Measurements from ENCODE around the gene TGFB2. TPM values are rescaled to one million over a fixed set of nuclear protein-coding genes. Genes with fewer than 3 reads are reported as not detected.

TGFB2 gene
- total RNA-seq, 3 donors from 2014 or later (not counting 1 experiment from before 2014, with no cell fraction given): 0.07 TPM; not detected in 2

DNA sequence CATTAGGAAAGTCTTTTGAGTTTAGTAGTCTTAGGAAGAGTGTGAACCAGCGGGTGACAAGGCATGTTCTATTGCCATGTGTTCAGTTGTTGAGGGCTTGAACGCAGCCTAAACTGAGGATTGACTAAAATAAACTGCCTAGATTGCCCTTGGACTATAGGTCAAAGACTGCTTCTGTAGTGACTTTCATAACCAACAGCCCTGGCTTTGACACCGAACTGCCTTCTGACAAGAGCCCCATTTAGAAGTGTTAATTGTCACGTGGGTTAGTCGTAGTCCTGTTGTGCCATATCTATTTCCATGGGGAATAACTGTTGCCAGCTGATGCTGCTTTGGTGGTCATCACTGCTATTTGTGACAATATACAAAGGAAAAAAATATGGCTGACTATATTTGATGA lies 90.4 kb downstream of the TGFB2 start:
- Histone ChIP-seq H3K4me3 (ENCODE audit: low read length) (no peak overlapping the region), H3K27me3 (ENCODE audit: control insufficient read depth, insufficient read depth, low read length) (no peaks in the 10 kb centered on the region), H3K36me3 (ENCODE audit: control insufficient read depth, insufficient read depth, low read length) (no peaks in the 10 kb centered on the region), H3K27ac (ENCODE audit: low read length) (no peak overlapping the region), H3K9me3 (ENCODE audit: control insufficient read depth, insufficient read depth, low read length) (no peaks in the 10 kb centered on the region), H3K4me1 (ENCODE audit: control insufficient read depth, insufficient read depth, low read length) (no peaks in the 10 kb centered on the region)
- Mint-ChIP-seq H3K27me3 (ENCODE audit: low read depth in 2 of 2) (no peaks in the 10 kb centered on the region), H3K36me3 (no peaks in the 10 kb centered on the region), H3K27ac (no peak overlapping the region), H3K4me1 (no peaks in the 10 kb centered on the region), H3K9me3 (peaks cover 3 to 5% of the 10 kb centered on the region in 2 donors), H3K4me3 (no peak overlapping the region)
- TF ChIP-seq, protein P1, sequence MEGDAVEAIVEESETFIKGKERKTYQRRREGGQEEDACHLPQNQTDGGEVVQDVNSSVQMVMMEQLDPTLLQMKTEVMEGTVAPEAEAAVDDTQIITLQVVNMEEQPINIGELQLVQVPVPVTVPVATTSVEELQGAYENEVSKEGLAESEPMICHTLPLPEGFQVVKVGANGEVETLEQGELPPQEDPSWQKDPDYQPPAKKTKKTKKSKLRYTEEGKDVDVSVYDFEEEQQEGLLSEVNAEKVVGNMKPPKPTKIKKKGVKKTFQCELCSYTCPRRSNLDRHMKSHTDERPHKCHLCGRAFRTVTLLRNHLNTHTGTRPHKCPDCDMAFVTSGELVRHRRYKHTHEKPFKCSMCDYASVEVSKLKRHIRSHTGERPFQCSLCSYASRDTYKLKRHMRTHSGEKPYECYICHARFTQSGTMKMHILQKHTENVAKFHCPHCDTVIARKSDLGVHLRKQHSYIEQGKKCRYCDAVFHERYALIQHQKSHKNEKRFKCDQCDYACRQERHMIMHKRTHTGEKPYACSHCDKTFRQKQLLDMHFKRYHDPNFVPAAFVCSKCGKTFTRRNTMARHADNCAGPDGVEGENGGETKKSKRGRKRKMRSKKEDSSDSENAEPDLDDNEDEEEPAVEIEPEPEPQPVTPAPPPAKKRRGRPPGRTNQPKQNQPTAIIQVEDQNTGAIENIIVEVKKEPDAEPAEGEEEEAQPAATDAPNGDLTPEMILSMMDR (IDR thresholded peaks at IDR 0.05): no peak
- intact Hi-C loops (cut with micrococcal nuclease): no loop called here
- ATAC-seq: no peak
- WGBS (ENCODE audit: insufficient coverage): 91% methylated on average over 5 of the region's 5 CpGs
- no peak for DNase-seq

DNA sequence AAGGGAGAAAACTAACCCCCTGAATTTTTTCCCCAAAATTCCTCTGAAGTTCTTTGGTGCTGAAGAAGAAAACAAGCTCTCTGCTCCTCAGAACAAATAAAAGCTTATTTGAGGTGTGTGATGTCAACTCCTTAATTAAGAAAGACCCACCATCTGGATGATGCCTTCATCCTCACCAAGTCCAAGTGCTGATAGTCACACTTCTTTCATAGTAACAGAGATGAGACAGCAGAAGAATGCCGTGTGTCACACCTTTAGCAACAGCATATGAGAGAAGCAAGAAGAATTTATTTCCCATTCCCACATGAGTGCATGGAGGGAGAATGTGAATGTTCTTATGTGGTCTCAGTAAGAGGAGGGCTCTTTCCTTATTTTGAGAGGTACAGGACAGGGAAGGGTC lies 91.2 kb downstream of the TGFB2 start:
- no CpG with 5 or more reads among the region's 1 CpG for WGBS (ENCODE audit: insufficient coverage)
- no peaks in the 10 kb centered on the region for H3K36me3 Mint-ChIP-seq
- ATAC-seq: no peak

DNA sequence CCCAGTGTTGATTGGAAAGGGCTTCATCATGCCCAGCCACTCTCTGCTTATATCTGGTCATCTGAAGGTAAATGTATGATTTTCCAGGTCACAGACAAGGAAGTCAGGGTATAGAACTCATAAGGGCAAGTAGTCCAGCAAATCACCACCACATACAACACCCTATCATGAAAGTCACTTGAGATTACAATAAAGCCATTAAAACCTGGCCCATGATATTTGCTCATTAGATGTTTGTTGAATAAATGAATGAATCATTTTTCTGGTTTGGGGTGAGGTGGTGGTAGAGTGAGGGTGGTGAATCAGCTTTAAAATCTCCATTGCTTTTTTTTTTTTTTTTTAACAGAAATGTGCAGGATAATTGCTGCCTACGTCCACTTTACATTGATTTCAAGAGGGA lies 91.9 kb downstream of the TGFB2 start:
- H3K36me3 ChIP-seq (ENCODE audit: control insufficient read depth, insufficient read depth, low read length): no peaks in the 10 kb centered on the region
- Mint-ChIP-seq H3K4me1 (no peaks in the 10 kb centered on the region), H3K4me3 (no peak overlapping the region), H3K27me3 (ENCODE audit: low read depth in 2 of 2) (no peaks in the 10 kb centered on the region), H3K9me3 (peaks cover 2 to 3% of the 10 kb centered on the region in 2 donors), H3K36me3 (no peaks in the 10 kb centered on the region), H3K27ac (no peak overlapping the region)
- intact Hi-C loops (cut with micrococcal nuclease): no loop called here
- H3K4me3 ChIP-seq (ENCODE audit: low read length): no peak overlapping the region
- H3K27me3 ChIP-seq (ENCODE audit: control insufficient read depth, insufficient read depth, low read length): no peaks in the 10 kb centered on the region
- WGBS (ENCODE audit: insufficient coverage): 100% methylated on average over 1 of the region's 1 CpG
- H3K27ac ChIP-seq (ENCODE audit: low read length): no peak overlapping the region
- TF ChIP-seq, protein P1 (IDR thresholded peaks at IDR 0.05): no peak
- ATAC-seq: no peak
- no peaks in the 10 kb centered on the region for H3K4me1 ChIP-seq (ENCODE audit: control insufficient read depth, insufficient read depth, low read length)
- no peak for DNase-seq
- H3K9me3 ChIP-seq (ENCODE audit: control insufficient read depth, insufficient read depth, low read length): no peaks in the 10 kb centered on the region

More for the DNA sequence above, 91.2 kb downstream of the TGFB2 start:
- Histone ChIP-seq H3K4me1 (ENCODE audit: control insufficient read depth, insufficient read depth, low read length) (no peaks in the 10 kb centered on the region), H3K4me3 (ENCODE audit: low read length) (no peak overlapping the region), H3K36me3 (ENCODE audit: control insufficient read depth, insufficient read depth, low read length) (no peaks in the 10 kb centered on the region), H3K27me3 (ENCODE audit: control insufficient read depth, insufficient read depth, low read length) (no peaks in the 10 kb centered on the region), H3K9me3 (ENCODE audit: control insufficient read depth, insufficient read depth, low read length) (no peaks in the 10 kb centered on the region), H3K27ac (ENCODE audit: low read length) (no peak overlapping the region)
- Mint-ChIP-seq H3K27ac (no peak overlapping the region), H3K4me3 (no peak overlapping the region), H3K9me3 (peaks cover 3 to 4% of the 10 kb centered on the region in 2 donors), H3K4me1 (no peaks in the 10 kb centered on the region), H3K27me3 (ENCODE audit: low read depth in 2 of 2) (no peaks in the 10 kb centered on the region)
- intact Hi-C loops (cut with micrococcal nuclease): no loop called here
- DNase-seq: no peak
- TF ChIP-seq, protein P1 (IDR thresholded peaks at IDR 0.05): no peak

DNA sequence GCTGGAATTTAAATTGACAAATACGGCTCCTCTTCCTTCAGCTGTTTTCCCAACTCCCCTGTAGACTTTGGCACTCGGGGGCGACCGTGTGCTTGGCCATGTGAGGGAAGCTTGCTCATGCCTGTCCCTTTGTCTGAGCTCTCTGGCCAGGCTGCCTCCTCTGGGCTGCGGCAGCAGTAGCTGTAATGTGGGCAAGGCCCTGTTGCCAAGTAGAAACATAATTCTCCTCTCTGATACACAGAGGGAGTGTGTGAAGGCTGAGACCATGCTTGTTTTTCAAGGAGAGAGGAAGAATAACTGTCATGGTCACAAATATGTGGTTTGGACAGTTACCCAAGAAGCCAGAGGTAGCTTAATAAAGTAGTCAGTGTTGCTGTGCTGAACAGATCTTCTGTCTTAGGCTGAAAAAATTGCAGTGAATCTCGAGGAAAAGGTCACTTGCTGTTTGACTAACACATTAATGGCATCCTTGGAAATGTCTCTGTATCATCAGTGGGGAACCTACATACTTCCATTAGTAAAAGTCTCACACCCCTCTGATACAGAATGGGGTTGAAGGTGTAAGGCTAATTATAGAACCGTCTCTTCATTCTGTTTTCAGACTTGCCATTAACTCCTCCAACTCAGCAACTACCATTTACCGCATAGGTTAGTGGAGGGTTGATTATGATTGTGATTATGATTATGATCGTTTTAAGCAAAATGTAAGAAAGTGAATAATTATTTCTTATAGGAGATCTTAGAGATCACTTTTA lies 94.6 kb downstream of the TGFB2 start:
- WGBS (ENCODE audit: insufficient coverage): 91% methylated on average over 6 of the region's 9 CpGs

More for the DNA sequence above, 94.6 kb downstream of the TGFB2 start:
- Mint-ChIP-seq H3K27me3 (ENCODE audit: low read depth in 2 of 2) (no peaks in the 10 kb centered on the region), H3K9me3 (no peaks in the 10 kb centered on the region), H3K4me3 (no peak overlapping the region), H3K4me1 (no peaks in the 10 kb centered on the region), H3K36me3 (no peaks in the 10 kb centered on the region), H3K27ac (no peak overlapping the region)
- intact Hi-C loops (cut with micrococcal nuclease): no loop called here
- H3K27ac ChIP-seq (ENCODE audit: low read length): no peak overlapping the region
- TF ChIP-seq, protein P1 (IDR thresholded peaks at IDR 0.05): no peak
- H3K4me1 ChIP-seq (ENCODE audit: control insufficient read depth, insufficient read depth, low read length): no peaks in the 10 kb centered on the region
- no peaks in the 10 kb centered on the region for H3K9me3 ChIP-seq (ENCODE audit: control insufficient read depth, insufficient read depth, low read length)
- no peaks in the 10 kb centered on the region for H3K27me3 ChIP-seq (ENCODE audit: control insufficient read depth, insufficient read depth, low read length)
- ATAC-seq (no peak), DNase-seq (no peak)
- no peaks in the 10 kb centered on the region for H3K36me3 ChIP-seq (ENCODE audit: control insufficient read depth, insufficient read depth, low read length)
- no peak overlapping the region for H3K4me3 ChIP-seq (ENCODE audit: low read length)
